Skin of body (tissue), 3 donors: ENCODE measurements around the gene CD2AP. TPM values are rescaled to one million over a fixed set of nuclear protein-coding genes. Genes with fewer than 3 reads are reported as not detected.

Experiments
- DNase-seq: peaks from one replicate; lab custom pipeline; 2025; lab: John Stamatoyannopoulos, UW
- small RNA-seq: library from RNA; depleted of rRNA; stranded (forward); fragments of <200 nt; gene quantifications from one replicate; pipeline ENCODE3, GENCODE V24; 2014; ENCODE audit warnings: low replicate concordance
- total RNA-seq: library from RNA; depleted of rRNA; stranded (reverse); fragments of >200 nt; gene quantifications from one replicate; pipeline ENCODE4 v1.2.3, GENCODE V29; 2014

The CD2AP gene
- total RNA-seq, 1 donor from 2014 or later: 42.1 TPM

DNA sequence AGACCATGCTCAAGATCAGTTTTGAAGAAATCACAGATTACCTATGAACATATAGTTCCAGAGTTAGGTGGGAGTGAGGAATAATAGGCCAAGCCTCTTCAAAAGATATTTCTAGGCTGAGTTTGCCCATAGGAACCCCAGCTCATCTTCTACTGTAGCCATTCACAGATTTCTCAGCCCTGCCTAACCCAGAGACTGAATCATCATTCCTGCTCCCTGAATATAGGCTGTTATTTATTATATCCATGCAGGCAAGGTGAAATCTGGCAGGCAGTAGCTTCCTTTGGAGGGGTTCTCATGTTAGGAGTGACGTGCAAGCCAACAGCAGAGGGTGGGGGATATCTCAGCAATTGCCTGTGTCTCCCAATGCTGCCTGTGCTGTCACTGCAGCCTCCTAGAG is 195.2 kb downstream of the CD2AP start:
- DNase-seq: no peak

DNA sequence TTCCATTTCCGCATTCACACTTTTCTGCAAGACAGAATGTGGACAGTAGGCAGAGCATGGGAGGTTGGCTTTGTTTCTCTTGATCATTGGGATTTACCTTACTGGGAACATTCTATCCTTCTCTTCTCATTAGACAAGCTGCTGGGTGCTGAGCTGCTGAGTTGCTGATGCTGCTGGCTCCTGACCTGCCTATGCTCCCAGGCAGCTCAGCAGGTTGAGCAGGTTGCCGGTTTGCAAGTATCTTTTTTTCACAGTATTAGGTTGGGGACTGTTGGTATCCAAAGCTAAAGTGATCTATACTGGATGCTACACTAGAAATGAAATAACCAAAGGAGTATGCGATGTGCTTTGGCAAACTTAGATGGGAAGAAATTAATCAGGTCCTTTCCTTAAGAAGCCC is 197.1 kb downstream of the CD2AP start:
- no peak for DNase-seq

Small RNAs within 50 kb of the gene (small RNA-seq; reads per million reads assigned to genes)
- gene RF00019: not detected

Other genes starting within 250 kb of the CD2AP start
- 6.7 TPM for gene TNFRSF21, start 167.9 kb upstream of the CD2AP start, total RNA-seq
- gene ADGRF4, start 220.8 kb downstream of the CD2AP start, total RNA-seq: 7.6 TPM